Ascending aorta (tissue), 2 donors: Measurements from ENCODE around the gene CCDC197. TPM values are rescaled to one million over a fixed set of nuclear protein-coding genes. Genes with fewer than 3 reads are reported as not detected.
A peak's percentile ranks its signal among the peaks of the same experiment; 100 is the strongest.

ENCODE experiments used
- DNase-seq, 2 donors: peaks; one replicate each; pipeline ENCODE4 v3.0.0-alpha.2; 2019; ENCODE audit warnings: low spot score in 2 of 2
- H3K27ac ChIP-seq, 2 donors: fragments of 200-600 bp; sonication (generic); one replicate each; pipeline ENCODE4 v1.5.1; 2016 to 2017; ENCODE audit warnings: mild to moderate bottlenecking in 1 of 2
- H3K27me3 ChIP-seq: fragments of 200-600 bp; sonication (generic); one replicate; pipeline ENCODE4 v1.5.1; 2017
- H3K36me3 ChIP-seq, 2 donors: fragments of 200-600 bp; sonication (generic); one replicate each; pipeline ENCODE4 v1.5.1; 2016
- H3K4me1 ChIP-seq, 2 donors: fragments of 200-600 bp; sonication (generic); one replicate each; pipeline ENCODE4 v1.5.1; 2016 to 2017; ENCODE audit warnings: mild to moderate bottlenecking in 1 of 2
- H3K4me3 ChIP-seq, 2 donors: fragments of 200-600 bp; sonication (generic); one replicate each; pipeline ENCODE4 v1.5.1; 2016 to 2017; ENCODE audit warnings: mild to moderate bottlenecking in 1 of 2
- H3K9me3 ChIP-seq, 2 donors: fragments of 200-600 bp; sonication (generic); one replicate each; pipeline ENCODE4 v1.5.1; 2016
- intact Hi-C: fragments of 100-400 bp; cut with DNase I; formaldehyde crosslinking; loops from one replicate; pipeline ENCODE4 v1.15.1; 2023
- total RNA-seq: library from RNA; depleted of rRNA; stranded (reverse); fragments of >200 nt; gene quantifications from one replicate; pipeline ENCODE4 v1.1.0, GENCODE V29; 2016
- TF ChIP-seq, protein P1 (sequence below), 3 experiments: fragments of 200-600 bp in 2 of 3; fragments of 450-650 bp in 1 of 3; sonication (generic) in 2 of 3; IDR thresholded peaks; one replicate each; pipeline ENCODE4 v1.5.1; 2016 to 2019; ENCODE audit warnings: antibody characterized with exemption in 3 of 3, mild to moderate bottlenecking in 1 of 3, moderate library complexity in 1 of 3

CCDC197 gene
- total RNA-seq, 1 donor from 2014 or later: not detected

DNA sequence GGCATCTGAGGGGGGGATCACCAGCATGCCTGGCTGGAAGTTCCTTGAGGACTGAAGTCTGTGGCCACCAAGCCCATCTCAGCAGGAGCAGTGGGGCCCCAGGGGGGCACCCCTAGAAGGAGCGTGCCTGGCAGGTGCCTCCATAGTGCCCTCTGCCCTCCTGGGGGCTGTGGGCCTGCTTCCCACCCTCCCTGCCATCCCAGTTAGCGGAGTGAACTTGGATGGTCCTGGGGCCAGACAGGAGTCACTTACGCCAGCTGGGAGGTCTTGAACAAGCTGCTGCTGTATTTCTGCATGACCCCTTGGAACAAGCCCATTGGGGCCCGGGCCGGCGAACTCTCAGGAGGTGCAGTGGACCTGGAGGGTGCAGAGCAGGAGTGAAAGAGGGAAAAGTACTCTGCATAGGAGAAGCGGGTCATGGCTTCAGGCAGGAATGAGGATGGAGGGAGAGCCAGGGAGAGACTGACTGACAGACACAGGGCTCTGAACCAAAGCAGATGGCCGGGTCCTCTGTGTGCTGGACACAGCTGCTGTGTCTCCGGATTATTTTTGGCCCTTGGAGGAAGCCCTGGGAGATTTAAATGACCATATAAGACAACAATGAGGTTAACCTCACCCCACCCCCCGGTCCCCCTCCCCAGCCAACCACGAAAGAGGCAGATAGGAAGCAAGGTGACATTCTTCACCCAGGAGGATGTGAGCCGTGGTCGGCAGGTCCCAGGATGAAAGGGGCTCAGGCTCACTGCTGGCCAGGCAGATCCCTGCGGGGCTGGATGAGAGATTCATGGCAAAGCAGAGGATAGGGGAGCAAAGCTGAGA lies 40.4 kb upstream of the CCDC197 start:
- TF ChIP-seq, protein P1, sequence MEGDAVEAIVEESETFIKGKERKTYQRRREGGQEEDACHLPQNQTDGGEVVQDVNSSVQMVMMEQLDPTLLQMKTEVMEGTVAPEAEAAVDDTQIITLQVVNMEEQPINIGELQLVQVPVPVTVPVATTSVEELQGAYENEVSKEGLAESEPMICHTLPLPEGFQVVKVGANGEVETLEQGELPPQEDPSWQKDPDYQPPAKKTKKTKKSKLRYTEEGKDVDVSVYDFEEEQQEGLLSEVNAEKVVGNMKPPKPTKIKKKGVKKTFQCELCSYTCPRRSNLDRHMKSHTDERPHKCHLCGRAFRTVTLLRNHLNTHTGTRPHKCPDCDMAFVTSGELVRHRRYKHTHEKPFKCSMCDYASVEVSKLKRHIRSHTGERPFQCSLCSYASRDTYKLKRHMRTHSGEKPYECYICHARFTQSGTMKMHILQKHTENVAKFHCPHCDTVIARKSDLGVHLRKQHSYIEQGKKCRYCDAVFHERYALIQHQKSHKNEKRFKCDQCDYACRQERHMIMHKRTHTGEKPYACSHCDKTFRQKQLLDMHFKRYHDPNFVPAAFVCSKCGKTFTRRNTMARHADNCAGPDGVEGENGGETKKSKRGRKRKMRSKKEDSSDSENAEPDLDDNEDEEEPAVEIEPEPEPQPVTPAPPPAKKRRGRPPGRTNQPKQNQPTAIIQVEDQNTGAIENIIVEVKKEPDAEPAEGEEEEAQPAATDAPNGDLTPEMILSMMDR (IDR thresholded peaks at IDR 0.05): no peak
- no peaks in the 10 kb centered on the region for H3K9me3 ChIP-seq
- peak overlapping the region; percentile 51 to 53 for H3K27ac ChIP-seq
- DNase-seq: no peak
- intact Hi-C loops: no loop called here
- no peak overlapping the region for H3K4me3 ChIP-seq
- peaks cover 23 to 32% of the 10 kb centered on the region in 2 donors for H3K36me3 ChIP-seq
- no peaks in the 10 kb centered on the region for H3K27me3 ChIP-seq
- peaks cover 6 to 43% of the 10 kb centered on the region in 2 donors for H3K4me1 ChIP-seq

DNA sequence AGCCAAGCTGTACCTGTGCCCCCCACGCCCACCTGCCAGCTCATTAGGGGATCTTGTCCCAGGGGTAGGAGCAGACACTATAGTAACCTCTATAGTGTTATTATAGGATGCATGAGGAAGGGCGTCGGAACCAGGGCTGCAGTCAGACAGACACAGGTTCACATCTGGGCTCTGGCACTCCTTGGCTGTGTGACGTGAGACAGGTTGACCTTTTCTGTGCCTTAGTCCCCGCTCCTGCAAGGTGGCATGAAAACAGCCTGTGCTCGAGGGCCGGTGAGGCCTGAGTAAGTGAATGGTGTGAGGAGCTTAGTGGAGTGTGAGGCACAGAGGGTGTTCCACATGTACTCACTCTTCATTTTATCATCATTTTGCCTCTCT lies 39.8 kb upstream of the CCDC197 start:
- no peak overlapping the region for H3K4me3 ChIP-seq
- H3K36me3 ChIP-seq: peaks cover 21 to 27% of the 10 kb centered on the region in 2 donors
- intact Hi-C loops: no loop called here
- no peaks in the 10 kb centered on the region for H3K9me3 ChIP-seq
- TF ChIP-seq, protein P1 (IDR thresholded peaks at IDR 0.05): no peak
- H3K4me1 ChIP-seq: peaks cover 6 to 43% of the 10 kb centered on the region in 2 donors
- peak overlapping the region; percentile 51 to 53 for H3K27ac ChIP-seq
- no peaks in the 10 kb centered on the region for H3K27me3 ChIP-seq
- no peak for DNase-seq

DNA sequence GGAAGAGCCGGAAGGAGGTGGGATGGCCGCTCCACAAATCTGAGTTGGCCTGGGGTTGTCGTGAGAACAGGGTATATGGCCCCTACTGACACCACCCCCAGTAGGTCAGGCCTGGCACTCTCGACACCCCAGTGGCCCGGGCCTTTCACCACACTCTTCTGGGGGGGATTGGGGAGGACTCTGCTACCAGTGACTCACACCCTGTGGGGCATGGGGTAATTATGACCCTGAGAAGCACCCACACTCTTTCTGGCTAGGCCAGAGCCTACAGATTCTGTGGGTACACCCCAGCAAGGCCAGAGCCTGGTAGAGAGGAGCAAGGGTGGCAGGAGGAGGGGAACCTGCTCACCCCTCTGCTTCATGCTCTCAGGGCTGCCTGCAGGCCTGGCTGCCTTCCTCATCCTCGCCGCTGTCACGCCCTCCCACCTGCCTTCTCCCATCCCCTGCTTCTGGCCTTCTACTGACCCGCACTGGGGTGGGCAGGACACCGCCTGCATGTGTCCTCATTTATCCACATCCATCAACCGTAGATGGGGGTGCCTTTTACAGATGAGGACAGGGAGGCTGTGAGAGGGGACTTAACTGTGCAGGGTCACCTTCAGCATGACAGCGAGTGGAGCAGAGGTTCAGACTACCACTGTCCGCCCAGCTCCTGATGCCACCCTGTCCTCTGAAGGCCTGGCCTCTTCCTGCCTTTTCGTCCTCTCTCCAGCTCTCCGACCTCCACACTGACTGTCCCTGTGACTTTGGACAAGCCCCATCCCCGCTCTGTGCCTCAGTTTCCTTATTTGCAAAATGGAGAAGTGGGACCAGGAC lies 39.1 kb upstream of the CCDC197 start:
- H3K9me3 ChIP-seq: no peaks in the 10 kb centered on the region
- H3K36me3 ChIP-seq: peaks cover 16 to 21% of the 10 kb centered on the region in 2 donors
- no peak for DNase-seq
- peak overlapping the region; percentile 71 to 80 for H3K27ac ChIP-seq
- intact Hi-C loops: loop anchor here (2.0 kb wide), 1 partner anchor 17 kb away; no protein-coding TSS in a partner anchor
- H3K27me3 ChIP-seq: no peaks in the 10 kb centered on the region
- H3K4me3 ChIP-seq: no peak overlapping the region
- peaks cover 6 to 47% of the 10 kb centered on the region in 2 donors for H3K4me1 ChIP-seq
- TF ChIP-seq, protein P1 (IDR thresholded peaks at IDR 0.05): no peak

DNA sequence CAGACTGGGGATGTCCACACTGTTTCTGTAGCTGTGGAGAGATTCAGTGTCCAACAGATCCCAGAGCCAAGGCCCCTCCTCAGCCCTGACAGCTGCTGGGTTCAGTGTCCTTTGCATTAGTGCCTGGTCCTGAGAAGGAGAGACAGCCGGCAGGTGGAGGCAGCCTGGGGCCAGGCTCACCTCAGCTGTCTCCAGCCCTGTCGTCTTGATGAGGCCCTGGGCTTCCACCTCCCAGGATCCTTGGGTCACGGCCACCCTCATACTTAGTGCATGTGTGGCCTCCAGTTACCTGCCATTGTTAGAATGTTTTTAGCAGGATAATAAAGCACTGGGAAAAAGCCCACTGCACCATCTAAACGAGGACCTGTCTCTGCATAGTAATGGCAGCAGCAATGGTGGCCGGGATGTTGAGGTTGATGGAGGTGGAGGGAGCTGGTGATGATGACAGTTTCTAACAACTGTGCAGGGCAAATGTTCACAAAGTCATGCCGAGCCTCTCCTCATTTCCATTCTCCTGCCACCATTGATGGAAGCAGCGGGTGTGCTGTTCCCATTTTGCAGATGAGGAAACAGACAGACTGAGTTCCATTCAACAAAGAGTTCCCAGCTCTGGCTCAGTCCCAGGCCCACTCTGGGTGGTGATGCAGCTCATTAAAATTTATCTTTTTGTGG lies 38.4 kb upstream of the CCDC197 start:
- no peaks in the 10 kb centered on the region for H3K9me3 ChIP-seq
- peaks cover 6 to 47% of the 10 kb centered on the region in 2 donors for H3K4me1 ChIP-seq
- intact Hi-C loops: loop anchor here (1.0 to 2.0 kb wide), 2 partner anchors 18 kb away; partner anchors contain the start of gene ASB2
- TF ChIP-seq, protein P1 (IDR thresholded peaks at IDR 0.05): no peak
- no peaks in the 10 kb centered on the region for H3K27me3 ChIP-seq
- H3K27ac ChIP-seq: peak overlapping the region; percentile 71 to 80
- peaks cover 14% of the 10 kb centered on the region in 2 donors for H3K36me3 ChIP-seq
- no peak overlapping the region for H3K4me3 ChIP-seq
- DNase-seq: no peak
